Endothelial cell (in vitro differentiated cells): Measurements from ENCODE around the gene NAA10. TPM values are rescaled to one million over a fixed set of nuclear protein-coding genes. Genes with fewer than 3 reads are reported as not detected.

ENCODE experiments used
- DNase-seq: peaks from one replicate; pipeline ENCODE4 v3.0.0; 2021; ENCODE audit warnings: low spot score
- H3K27ac Mint-ChIP-seq: one replicate; pipeline ENCODE4 v1.8.0; 2021; ENCODE audit warnings: mixed read lengths, inconsistent platforms; ENCODE audit not compliant: unreplicated experiment
- H3K27me3 Mint-ChIP-seq: one replicate; pipeline ENCODE4 v1.8.0; 2021; ENCODE audit warnings: mild to moderate bottlenecking, moderate library complexity, mixed read lengths, inconsistent platforms; ENCODE audit not compliant: unreplicated experiment
- H3K36me3 Mint-ChIP-seq: one replicate; pipeline ENCODE4 v1.8.0; 2021; ENCODE audit warnings: mild to moderate bottlenecking, low read depth, mixed read lengths, inconsistent platforms; ENCODE audit not compliant: unreplicated experiment
- H3K4me1 Mint-ChIP-seq: one replicate; pipeline ENCODE4 v1.8.0; 2021; ENCODE audit warnings: mild to moderate bottlenecking, mixed read lengths, inconsistent platforms; ENCODE audit not compliant: unreplicated experiment
- H3K4me3 Mint-ChIP-seq: one replicate; pipeline ENCODE4 v1.8.0; 2021; ENCODE audit warnings: mild to moderate bottlenecking, mixed read lengths, inconsistent platforms; ENCODE audit not compliant: unreplicated experiment
- H3K9me3 Mint-ChIP-seq: one replicate; pipeline ENCODE4 v1.8.0; 2021; ENCODE audit warnings: mixed read lengths, inconsistent platforms; ENCODE audit not compliant: unreplicated experiment
- total RNA-seq: library from RNA; stranded (reverse); fragmentation: NEBNext Ultra II Directional; extraction: Animal tissue kit (Norgen Biotek cat#: 25700); gene quantifications from one replicate; pipeline ENCODE4 v1.2.1, GENCODE V29; 2021; ENCODE audit not compliant: unreplicated experiment
- TF ChIP-seq, protein P1 (sequence below): fragments of 200-600 bp; sonication (generic); IDR thresholded peaks from one replicate; pipeline ENCODE4 v1.5.0; 2021; ENCODE audit warnings: antibody characterized with exemption; ENCODE audit not compliant: unreplicated experiment

Gene NAA10
- total RNA-seq, 1 donor from 2014 or later, result 85.5 TPM

DNA sequence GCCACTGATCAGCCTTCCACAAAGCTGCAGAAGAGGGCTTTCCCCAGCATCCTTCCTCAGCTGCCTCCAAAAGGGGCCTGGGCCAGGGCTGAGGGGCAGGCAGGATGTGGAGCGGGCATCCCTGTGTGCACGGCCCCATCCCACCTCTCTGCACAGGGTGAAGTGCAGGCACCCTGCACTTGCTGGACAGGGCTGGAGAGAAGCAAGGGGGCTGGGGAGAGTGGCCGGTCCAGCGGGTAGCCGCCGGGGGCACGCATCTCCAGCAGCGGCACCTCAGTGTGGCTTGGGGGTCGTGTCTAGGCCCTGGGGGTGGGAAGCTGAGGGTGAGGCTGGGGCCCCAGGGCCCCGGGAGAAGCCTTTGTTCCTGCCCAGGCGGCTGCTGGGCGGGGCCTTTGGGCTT lies 27.4 kb downstream of the NAA10 start:
- no peaks in the 10 kb centered on the region for H3K9me3 Mint-ChIP-seq
- TF ChIP-seq, protein P1, sequence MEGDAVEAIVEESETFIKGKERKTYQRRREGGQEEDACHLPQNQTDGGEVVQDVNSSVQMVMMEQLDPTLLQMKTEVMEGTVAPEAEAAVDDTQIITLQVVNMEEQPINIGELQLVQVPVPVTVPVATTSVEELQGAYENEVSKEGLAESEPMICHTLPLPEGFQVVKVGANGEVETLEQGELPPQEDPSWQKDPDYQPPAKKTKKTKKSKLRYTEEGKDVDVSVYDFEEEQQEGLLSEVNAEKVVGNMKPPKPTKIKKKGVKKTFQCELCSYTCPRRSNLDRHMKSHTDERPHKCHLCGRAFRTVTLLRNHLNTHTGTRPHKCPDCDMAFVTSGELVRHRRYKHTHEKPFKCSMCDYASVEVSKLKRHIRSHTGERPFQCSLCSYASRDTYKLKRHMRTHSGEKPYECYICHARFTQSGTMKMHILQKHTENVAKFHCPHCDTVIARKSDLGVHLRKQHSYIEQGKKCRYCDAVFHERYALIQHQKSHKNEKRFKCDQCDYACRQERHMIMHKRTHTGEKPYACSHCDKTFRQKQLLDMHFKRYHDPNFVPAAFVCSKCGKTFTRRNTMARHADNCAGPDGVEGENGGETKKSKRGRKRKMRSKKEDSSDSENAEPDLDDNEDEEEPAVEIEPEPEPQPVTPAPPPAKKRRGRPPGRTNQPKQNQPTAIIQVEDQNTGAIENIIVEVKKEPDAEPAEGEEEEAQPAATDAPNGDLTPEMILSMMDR, result no peak
- no peak for DNase-seq
- H3K27me3 Mint-ChIP-seq, result peaks cover 5% of the 10 kb centered on the region
- H3K4me3 Mint-ChIP-seq, result no peak overlapping the region
- H3K4me1 Mint-ChIP-seq, result peaks cover 13% of the 10 kb centered on the region
- H3K27ac Mint-ChIP-seq, result no peak overlapping the region
- peaks cover 4% of the 10 kb centered on the region for H3K36me3 Mint-ChIP-seq

DNA sequence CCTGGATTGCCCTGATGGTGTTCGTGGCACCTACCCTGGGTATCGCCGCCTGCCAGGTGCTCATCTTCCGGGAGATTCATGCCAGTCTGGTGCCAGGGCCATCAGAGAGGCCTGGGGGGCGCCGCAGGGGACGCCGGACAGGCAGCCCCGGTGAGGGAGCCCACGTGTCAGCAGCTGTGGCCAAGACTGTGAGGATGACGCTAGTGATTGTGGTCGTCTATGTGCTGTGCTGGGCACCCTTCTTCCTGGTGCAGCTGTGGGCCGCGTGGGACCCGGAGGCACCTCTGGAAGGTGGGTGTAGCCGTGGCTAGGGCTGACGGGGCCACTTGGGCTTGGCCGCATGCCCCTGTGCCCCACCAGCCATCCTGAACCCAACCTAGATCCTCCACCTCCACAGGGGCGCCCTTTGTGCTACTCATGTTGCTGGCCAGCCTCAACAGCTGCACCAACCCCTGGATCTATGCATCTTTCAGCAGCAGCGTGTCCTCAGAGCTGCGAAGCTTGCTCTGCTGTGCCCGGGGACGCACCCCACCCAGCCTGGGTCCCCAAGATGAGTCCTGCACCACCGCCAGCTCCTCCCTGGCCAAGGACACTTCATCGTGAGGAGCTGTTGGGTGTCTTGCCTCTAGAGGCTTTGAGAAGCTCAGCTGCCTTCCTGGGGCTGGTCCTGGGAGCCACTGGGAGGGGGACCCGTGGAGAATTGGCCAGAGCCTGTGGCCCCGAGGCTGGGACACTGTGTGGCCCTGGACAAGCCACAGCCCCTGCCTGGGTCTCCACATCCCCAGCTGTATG lies 28.5 kb downstream of the NAA10 start:
- TF ChIP-seq, protein P1, result no peak
- no peak for DNase-seq
- no peaks in the 10 kb centered on the region for H3K36me3 Mint-ChIP-seq
- no peak overlapping the region for H3K27ac Mint-ChIP-seq
- peaks cover 21% of the 10 kb centered on the region for H3K4me1 Mint-ChIP-seq
- no peak overlapping the region for H3K4me3 Mint-ChIP-seq
- no peaks in the 10 kb centered on the region for H3K9me3 Mint-ChIP-seq
- peaks cover 5% of the 10 kb centered on the region for H3K27me3 Mint-ChIP-seq

DNA sequence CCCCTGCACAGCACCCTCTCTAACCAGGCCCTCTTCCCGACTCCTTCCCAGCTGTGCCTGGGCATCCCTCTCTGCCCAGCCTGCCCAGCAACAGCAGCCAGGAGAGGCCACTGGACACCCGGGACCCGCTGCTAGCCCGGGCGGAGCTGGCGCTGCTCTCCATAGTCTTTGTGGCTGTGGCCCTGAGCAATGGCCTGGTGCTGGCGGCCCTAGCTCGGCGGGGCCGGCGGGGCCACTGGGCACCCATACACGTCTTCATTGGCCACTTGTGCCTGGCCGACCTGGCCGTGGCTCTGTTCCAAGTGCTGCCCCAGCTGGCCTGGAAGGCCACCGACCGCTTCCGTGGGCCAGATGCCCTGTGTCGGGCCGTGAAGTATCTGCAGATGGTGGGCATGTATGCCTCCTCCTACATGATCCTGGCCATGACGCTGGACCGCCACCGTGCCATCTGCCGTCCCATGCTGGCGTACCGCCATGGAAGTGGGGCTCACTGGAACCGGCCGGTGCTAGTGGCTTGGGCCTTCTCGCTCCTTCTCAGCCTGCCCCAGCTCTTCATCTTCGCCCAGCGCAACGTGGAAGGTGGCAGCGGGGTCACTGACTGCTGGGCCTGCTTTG lies 29.2 kb downstream of the NAA10 start:
- no peaks in the 10 kb centered on the region for H3K9me3 Mint-ChIP-seq

DNA sequence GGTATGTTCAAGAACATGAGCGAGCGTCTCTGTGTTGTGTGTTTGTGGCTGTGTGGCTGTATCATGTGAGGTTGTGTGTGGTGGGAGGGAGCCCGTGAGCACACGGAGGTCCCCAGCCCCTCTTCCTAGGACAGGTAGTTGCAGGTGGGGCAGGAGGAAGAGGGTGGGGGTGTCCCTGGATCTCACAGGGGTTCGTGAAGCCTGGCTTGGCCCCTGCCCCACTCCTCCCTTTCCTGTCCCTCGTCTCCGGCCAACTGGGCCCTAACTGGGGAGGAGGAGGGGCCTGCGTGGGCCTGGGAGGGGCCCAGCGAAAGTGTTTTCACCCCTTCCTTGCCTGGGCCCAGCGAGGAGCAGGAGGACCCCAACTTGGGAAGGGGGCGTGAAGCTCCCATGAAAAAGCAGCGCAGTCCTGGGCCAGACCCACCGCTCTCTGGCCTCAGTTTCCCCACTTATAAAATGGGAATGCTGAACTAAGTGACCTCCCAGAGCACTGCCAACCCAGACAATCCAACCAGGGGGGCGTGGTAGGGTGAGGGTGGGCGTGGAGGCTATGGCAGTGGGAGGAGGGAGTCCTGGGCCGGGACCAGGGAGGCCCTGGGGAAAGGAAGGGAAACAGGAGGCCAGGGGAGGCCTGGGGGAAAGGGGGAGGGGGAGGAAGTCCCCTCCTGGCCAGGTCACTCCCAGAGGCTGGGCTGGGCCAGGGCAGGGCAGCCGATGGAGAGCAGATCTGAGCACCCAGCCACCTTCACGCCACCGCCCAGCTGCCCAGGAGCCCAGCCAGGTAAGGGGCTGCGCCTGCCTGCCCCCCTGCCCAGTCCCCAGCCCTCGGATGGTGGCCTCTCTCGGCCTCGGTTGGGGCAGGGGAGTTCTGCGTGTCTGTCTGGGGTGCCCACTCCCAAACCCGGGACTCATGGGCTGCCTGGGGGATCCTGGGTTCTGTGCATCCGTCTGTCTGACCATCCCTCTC lies 30.6 kb downstream of the NAA10 start, which contains the start of gene AVPR2:
TSS of gene AVPR2 (plus strand) at position 683 of the 967 bp plus-strand sequence. CDS start 473 bp downstream, outside the sequence.
- Mint-ChIP-seq H3K4me3 (no peak within 1 kb of the TSS), H3K9me3 (no peaks in the 10 kb centered on the region), H3K27me3 (peaks cover 8% of the 10 kb centered on the region), H3K27ac (peak within 1 kb of the TSS; percentile 70), H3K4me1 (peaks cover 27% of the 10 kb centered on the region), H3K36me3 (no peaks in the 10 kb centered on the region)
- DNase-seq, result no peak
- TF ChIP-seq, protein P1, result no peak

More for the DNA sequence above, 29.2 kb downstream of the NAA10 start:
- H3K4me1 Mint-ChIP-seq, result peaks cover 26% of the 10 kb centered on the region
- no peaks in the 10 kb centered on the region for H3K36me3 Mint-ChIP-seq
- no peak overlapping the region for H3K27ac Mint-ChIP-seq
- no peak for DNase-seq
- no peak overlapping the region for H3K4me3 Mint-ChIP-seq
- H3K27me3 Mint-ChIP-seq, result peaks cover 7% of the 10 kb centered on the region
- TF ChIP-seq, protein P1, result no peak
